GM18519 (cell line): ENCODE results near the gene GOLGA2.
"Not testable (repeated sequence)": the region's sequence is repeated elsewhere in the genome, so short reads cannot be mapped to it uniquely, and the experiment has no call there.

Experiments
- ATAC-seq: cut with Tn5 transposase; IDR thresholded peaks from one replicate; pipeline ENCODE4 v1.9.1; 2021; ENCODE audit warnings: mild to moderate bottlenecking, moderate library complexity; ENCODE audit not compliant: unreplicated experiment, low FRiP score

Gene GOLGA2

DNA sequence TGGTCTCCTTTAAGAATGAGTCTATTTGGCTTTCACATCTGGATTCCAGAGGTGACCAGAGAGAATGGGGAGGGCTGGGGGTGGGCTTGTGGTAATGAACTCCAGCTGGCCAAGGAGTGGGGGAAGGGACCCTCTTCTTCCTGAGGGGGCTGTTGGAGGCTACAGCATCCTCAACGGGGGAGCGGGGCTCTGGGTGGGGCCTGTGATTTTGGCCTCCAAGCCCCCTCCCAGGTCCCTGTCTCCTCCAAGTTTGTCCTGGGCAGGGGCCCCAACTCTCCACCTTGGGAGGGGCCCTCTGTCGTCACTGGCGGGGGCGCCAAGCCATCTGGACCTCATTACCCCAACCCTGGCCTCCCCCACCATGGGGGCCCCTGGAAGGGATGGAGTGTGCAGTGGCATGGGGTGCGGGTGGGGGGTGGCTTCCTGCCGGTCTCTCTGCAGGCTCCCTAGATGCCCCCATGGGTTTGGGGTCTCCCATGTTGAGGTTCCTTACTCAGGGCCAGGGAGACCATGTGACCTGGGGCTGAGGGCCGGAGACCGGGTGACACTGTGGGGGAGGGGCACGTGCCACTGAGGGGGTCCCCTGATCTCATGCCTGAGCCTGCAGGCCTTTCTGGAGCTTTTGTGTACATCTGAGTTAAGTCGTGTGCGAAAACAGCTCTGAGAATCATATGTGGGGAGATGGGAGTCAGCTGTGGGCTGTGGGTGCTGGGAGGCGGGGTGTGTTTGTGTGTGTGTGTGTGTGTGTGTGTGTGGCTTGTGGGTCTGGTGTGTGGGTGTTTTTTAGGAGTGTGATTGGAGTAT is 32.4 kb downstream of the GOLGA2 start:
- no peak for ATAC-seq

DNA sequence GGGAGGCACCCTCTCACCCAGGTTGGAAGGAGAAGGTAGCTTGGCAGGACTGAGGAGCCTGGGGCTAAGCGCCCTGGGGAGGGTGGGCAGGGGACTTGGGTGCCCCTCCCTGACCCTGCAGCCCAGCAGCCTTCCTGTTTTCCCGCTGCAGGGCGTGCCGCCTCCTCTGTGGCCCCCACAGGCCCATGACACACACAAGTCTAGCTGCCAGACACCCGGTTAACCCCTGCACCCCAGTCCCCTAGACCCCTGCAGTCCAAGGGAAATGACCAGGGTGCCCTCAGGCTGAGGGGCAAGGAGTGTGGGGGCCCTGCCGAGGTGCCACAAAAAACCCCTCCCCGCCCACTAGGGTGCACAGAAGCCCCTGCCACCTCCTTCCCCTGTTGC is 33.0 kb downstream of the GOLGA2 start:
- ATAC-seq: no peak

DNA sequence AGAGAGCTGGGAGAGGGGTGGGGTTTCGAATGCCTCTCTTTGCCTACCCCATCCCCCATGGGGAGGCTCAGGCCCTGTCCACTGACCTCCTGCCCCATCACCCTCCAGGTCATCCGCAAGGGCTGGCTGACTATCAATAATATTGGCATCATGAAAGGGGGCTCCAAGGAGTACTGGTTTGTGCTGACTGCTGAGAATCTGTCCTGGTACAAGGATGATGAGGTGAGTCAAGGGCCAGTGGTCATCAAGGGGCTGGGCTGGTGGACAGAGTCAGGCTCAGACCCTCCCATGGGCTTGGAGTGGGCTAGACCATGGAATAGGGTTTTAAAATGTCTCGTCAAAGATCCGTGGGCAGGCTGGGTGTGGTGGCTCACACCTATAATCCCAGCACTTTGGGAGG is 33.7 kb downstream of the GOLGA2 start:
- ATAC-seq: no peak

DNA sequence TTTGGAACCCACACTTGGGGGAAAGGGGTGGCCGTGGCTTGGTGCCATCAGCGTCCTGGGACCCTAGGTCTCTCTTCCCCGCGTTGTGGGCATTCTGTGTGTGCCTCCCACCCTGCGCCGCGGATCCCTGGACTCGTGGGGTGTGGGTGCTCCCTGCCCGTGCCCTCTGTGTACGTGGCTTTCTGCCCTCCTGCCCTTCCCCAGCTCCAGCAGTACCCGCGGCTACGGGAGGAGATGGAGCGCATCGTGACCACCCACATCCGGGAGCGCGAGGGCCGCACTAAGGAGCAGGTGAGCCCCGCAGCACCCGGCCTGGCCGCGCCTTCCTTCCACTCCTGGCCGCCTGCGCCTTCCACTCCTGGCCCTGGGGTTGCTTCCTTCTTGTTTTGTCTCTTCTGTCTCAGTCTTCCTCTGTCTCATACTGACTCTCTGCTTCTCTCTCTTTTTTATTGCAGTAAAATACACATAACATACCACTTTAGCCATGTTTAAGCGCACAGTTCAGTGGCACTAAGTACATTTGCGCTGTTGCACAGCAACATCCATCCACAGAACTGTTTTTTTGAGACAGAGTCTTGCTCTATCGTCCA is 41.9 kb downstream of the GOLGA2 start:
- ATAC-seq: no peak

DNA sequence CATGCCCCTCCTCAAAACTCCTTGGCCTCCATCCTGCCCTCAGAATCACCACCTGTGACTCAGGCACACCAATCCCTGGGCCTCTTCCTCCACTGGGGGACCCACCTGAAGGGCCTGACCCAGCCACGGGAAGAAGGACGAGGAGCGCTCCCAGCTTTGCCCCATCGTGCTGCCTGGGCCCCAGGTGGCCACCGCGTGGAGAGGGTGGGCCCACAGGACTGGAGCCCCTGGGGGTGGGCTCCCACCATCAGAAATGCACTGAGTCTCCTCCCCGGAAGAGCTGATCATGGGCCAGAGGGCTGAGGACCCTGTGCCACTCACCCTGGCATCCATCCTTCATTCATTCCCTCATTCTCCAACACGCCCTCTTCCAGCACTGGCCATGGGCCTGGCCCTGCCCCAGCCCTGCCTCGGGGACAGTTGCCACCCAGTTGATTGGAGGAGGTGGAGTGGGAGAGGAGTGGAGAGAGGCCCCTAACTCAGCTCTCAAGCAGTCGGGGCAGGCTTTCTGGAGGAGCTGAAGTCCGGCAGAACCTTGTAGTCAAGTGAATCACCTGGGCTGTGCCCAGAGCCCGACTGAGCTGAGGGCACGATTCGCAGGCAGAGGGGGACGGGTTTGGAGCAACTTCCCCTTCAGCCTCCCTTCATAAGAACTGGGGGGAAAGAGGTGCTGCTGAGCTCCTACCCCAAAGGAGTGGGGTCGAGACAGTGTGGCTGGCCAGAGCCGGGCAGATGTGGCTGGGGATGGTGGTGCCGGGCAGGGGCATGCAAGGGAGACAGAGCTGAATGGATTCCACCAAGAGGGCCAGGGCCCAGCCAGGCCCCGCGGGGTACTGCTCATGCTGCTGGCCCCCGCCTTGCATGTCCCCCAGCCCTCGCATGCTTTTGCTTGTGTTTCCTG is 43.0 kb downstream of the GOLGA2 start:
- ATAC-seq: no peak

DNA sequence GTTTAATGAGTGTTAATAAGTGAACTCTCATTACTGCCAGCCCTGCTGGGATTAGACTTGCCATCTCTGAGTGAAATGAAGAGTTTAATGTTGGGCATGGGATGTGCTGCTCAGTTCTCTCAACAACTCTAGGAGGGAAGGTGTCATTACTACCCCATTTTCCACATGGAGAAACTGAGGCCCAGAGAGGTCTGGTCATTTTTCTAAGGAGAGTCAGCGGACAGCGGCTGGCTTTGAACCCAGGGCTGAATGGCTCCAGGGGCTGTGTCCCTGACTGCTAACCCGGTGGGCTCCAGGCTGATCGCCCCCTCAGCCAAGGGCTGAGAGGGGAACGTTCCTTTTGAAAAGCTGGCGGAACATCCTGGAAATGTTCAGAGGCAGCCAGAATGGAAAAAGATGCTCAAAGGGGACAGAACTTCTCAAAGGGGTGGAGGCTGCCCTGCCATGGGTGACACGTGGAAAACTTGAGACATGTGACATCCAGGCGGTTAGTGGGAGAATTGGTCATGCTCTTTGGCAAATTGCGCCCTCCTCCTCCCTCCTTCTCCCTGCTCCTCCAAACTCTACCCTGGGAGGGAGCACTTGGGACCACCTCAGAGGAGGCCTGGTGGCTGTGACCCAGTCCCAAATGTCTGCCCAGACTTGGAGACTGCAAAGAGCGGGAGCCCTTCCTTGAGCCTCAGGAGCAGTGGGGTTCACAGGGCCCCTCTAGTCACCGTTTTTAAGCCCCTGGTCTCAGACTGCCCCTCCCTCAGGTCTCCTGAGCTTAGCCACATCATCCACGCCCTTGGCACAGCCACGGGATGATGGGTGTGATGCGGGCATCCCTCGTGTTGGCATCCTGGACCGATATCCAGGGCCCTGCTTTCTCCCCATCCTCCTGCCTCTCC is 43.9 kb downstream of the GOLGA2 start:
- ATAC-seq: no peak

DNA sequence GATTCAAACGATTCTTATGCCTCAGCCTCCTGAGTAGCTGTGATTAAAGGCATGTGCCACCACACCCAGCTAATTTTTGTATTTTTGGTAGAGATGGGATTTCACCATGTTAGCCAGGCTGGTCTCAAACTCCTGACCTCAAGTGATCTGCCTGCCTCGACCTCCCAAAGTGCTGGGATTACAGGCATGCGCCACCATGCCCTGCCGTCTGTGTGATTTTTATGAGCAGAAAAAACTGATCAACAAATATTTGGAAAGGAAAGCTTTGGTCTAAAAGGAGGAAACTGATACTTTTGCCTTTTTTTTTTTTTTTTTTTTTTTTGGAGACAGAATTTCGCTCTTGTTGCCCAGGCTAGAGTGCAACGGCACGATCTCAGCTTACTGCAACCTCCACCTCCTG is 44.9 kb downstream of the GOLGA2 start:
- not testable (repeated sequence) for ATAC-seq

DNA sequence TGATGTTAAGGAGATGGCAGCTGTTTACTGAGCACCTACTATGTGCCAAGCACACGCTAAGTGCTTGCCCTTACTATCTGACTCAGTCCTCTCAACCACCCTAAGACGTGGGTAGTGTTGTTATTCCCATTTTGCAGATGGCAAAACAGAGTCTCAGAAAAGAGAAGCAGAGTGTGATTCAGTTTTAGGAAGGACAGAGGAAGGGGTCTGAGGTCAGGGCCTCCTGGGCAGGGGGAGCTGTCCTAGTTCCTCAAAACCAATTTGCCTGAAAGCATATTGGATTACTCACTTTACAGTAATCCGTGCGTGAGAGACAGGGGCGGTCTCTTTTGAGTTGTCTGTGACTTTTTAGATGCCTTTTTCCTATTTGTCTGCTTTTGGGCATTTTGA is 49.4 kb downstream of the GOLGA2 start:
- ATAC-seq: no peak

DNA sequence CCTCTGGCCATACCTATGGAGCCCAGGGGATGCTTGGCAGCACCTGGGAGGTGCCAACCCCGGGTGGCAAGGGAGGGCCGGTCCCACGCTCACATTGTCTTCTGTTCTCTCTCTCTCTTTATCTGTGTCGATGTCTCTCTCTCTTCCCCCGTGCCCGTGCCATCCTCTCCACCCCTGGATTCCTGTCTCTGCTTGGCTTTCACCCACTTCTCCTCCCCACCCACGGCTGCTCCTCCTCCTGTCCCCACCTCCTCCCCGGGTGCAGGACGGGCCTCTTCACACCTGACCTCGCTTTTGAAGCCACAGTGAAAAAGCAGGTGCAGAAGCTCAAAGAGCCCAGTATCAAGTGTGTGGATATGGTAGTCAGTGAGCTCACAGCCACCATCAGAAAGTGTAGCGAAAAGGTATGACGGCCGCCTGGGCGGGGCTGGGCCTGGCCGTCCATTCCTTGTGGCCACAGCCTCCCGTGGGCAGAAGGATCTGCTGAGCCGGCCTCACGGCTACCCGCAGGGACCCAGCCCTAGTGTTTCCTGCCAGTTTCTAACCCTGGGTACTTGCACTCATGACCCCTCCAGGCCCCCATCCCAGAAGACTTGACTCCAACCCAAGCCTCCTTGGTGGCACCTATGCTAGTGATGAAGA is 49.9 kb downstream of the GOLGA2 start:
- ATAC-seq: no peak

DNA sequence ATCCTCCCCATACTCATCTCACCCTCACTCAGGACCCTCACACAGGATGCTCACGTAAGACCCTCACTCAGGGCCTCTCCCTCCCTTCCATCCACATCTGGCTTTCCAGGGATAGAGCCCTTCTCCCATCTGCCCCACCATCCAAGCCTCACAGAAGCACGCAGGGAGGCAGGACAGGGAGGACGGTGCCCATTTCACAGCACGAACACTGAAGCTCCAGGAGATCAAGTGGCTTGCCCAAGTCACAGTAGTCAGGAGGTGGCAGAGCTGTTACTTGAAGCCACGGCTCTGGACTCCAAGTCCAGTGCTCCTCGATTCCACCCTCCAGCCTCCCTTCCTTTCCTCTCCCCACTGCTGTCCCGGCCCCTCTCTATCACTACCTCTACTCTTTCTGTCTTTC is 50.9 kb downstream of the GOLGA2 start:
- no peak for ATAC-seq

DNA sequence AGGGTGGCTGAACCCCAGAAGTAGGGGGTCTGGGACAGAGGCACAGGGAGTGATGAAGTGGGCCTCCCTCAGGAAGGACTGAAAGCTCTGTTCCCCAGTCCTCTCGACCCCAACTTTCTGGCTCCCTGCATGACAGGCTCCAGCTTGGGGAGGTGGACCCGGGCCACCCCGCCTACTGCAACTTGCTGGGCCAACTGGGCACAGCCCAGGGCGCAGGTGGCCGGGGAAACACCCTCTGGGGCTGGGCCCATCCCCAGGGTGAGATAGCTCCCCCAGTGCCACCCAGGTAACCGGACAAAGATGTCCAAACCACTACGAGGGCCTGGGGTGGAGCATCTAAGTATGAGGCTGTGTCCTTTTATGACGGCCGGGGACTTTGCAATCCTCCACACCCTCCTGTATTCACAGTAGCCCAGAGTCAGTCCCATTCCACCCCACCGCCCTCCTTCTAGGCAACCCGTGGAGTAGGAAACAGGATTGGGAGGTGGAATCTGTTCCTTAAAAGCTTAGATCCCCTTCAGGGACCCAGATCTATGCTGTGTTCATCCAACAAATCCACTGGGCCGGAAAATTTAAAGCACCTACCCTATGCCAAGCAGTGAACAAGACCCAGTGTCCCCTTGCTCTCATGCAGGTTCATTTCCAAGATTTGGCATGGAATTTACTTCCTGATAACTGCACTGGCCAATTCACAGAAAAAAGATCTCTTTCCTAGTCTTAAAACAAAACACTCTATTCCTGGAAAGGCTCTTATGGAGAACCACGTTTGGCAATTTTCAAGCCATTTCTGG is 52.7 kb downstream of the GOLGA2 start:
- ATAC-seq: no peak

DNA sequence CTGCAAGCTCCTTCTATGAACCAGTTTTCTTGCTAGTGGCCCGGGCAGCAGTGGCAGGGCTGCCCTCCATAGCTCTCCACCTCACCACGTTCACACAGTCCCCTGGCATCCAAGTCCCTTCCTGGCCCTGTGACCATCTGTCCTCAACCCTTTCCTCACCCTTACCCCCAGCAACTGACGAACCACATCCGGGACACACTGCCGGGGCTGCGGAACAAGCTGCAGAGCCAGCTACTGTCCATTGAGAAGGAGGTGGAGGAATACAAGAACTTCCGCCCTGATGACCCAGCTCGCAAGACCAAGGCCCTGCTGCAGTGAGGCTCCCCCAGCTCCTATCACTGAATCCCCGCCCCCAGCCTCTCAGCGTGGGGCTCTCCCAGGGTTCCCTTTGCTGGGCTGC is 53.8 kb downstream of the GOLGA2 start:
- no peak for ATAC-seq

DNA sequence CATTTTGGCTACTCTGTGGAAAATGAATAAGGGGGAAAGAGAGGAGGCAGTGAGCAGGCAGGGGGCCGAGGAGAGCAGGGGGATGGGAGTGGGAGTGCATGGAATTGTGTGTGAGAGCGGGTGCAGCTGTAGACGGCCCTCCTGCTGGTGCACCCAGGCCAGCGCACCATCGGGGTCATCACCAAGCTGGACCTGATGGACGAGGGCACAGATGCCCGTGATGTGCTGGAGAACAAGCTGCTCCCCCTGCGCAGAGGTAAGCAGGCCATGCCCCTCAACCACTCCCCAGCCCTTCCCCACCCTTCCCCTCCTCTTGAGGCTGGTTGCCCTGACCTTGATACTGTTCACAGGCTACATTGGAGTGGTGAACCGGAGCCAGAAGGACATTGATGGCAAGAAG is 56.0 kb downstream of the GOLGA2 start:
- no peak for ATAC-seq

DNA sequence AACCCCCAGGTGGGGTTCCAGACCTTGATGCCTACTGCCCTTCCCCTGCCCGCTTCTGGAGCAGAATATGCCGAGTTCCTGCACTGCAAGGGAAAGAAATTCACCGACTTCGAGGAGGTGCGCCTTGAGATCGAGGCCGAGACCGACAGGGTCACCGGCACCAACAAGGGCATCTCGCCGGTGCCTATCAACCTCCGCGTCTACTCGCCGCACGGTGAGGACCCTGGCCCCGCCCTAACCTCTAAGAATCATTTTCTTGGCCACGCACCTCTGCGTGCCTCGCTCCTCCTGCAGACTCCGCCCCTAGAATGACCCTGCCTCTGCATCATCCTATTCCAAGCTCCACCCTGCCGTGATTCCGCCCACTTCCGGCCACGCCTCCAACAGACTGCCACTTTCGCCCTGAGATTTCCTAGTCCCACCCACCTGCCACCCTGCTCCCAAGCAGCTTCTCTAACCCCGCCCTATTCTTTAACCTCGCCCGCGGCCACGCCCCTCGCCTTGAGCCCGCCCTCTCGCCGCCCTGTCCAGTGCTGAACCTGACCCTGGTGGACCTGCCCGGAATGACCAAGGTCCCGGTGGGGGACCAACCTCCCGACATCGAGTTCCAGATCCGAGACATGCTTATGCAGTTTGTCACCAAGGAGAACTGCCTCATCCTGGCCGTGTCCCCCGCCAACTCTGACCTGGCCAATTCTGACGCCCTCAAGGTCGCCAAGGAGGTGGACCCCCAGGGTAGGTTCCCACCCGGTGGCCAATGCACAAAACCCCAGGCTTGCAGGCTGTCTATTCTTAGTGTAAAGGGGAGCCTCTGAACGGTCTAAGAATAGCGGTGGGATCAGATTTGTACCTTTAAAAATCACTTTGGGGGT is 57.1 kb downstream of the GOLGA2 start:
- ATAC-seq: peak; percentile 68

DNA sequence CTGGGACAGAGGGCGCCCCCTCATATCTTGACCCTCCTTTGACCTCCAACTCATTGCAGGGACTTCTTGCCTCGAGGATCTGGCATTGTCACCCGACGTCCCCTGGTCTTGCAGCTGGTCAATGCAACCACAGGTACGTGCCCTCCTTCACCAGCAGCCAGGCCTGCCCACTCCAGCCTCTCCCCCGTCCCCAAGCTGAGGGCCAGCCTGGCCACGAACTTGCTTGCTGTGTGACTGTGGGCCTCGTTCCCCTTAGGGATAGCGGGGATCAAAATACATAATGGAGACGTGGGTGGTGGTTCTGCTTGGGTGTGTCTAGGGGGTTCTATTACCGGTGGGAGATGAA is 57.7 kb downstream of the GOLGA2 start:
- ATAC-seq: no peak

DNA sequence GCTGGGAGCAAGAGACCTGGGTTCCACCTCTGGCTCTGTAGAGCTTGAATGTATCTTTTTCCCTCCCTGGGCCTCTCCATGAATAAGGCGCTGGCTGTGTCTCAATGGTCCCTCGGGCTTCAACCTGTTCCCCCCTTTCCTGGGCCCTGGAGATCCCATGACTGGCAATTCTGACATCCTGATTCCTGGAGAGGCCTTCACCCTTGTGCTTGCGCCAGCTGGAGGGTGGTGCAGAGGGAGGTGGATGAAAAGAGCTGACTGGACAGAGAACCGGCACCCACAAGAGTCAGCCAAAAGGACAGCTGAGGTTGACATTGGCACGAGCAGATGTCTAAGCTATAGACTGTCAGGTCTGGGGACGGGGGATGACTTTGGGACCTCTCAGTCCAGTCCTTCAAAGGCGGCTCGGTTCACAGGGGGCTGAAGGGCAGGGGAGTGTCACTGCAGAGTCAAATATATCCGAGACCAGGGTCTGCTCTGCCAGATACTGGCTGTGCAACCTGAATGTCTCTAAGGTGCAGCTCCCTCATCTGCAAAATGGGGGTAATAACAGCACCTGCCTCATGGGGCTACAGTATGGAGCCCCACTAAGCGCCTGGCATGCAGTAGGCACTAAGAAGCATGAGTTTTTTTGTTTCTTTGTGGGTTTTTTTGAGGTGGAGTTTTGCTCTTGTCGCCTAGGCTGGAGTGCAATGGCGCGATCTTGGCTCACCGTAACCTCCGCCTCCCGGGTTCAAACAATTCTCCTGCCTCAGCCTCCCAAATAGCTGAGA is 58.8 kb downstream of the GOLGA2 start:
- ATAC-seq: no peak
